ENCODE measurements around the gene WDCP.
"Not testable (repeated sequence)": the region's sequence is repeated elsewhere in the genome, so short reads cannot be mapped to it uniquely, and the experiment has no call there.

WDCP gene

GRCh38 chr2:24016853-24017703 lies 30.1 kb downstream of the WDCP start:
- no peaks in the 10 kb centered on the region for H3K27me3 ChIP-seq

GRCh38 chr2:24016376-24016761 lies 30.8 kb downstream of the WDCP start:
- DNase-seq: no peak
- no peak for TF ChIP-seq CTCF (IDR thresholded peaks at IDR 0.05; ENCODE audit: low read depth, low read length)
- H3K36me3 ChIP-seq: no peaks in the 10 kb centered on the region

More at GRCh38 chr2:24016853-24017703, 30.1 kb downstream of the WDCP start:
- H3K9me3 ChIP-seq: no peaks in the 10 kb centered on the region
- H3K4me3 ChIP-seq (ENCODE audit: low read depth, low read length): no peak overlapping the region
- no peak for DNase-seq
- H3K4me1 ChIP-seq: no peaks in the 10 kb centered on the region
- TF ChIP-seq CTCF (IDR thresholded peaks at IDR 0.05; ENCODE audit: low read depth, low read length): no peak
- peaks cover 1% of the 10 kb centered on the region; the same call in 1 of the 2 replicates for H3K36me3 ChIP-seq

GRCh38 chr2:24015562-24016375 lies 31.4 kb downstream of the WDCP start:
- no peak for TF ChIP-seq CTCF (IDR thresholded peaks at IDR 0.05; ENCODE audit: low read depth, low read length)
- Histone ChIP-seq H3K27me3 (no peaks in the 10 kb centered on the region), H3K9me3 (no peaks in the 10 kb centered on the region), H3K36me3 (no peaks in the 10 kb centered on the region), H3K4me3 (ENCODE audit: low read depth, low read length) (no peak overlapping the region), H3K4me1 (no peaks in the 10 kb centered on the region)
- DNase-seq: no peak

More at GRCh38 chr2:24016376-24016761, 30.8 kb downstream of the WDCP start:
- Histone ChIP-seq H3K27me3 (no peaks in the 10 kb centered on the region), H3K9me3 (no peaks in the 10 kb centered on the region), H3K4me1 (no peaks in the 10 kb centered on the region), H3K4me3 (ENCODE audit: low read depth, low read length) (no peak overlapping the region)

GRCh38 chr2:24014902-24015301 lies 32.3 kb downstream of the WDCP start:
- not testable (repeated sequence) for H3K9me3 ChIP-seq; H3K4me3 ChIP-seq (ENCODE audit: low read depth, low read length); H3K36me3 ChIP-seq; H3K27me3 ChIP-seq; DNase-seq; H3K4me1 ChIP-seq

- DNase-seq: no peak
- H3K4me1 ChIP-seq: no peaks in the 10 kb centered on the region
- H3K4me3 ChIP-seq (ENCODE audit: low read depth, low read length): no peak overlapping the region
- TF ChIP-seq CTCF (IDR thresholded peaks at IDR 0.05; ENCODE audit: low read depth, low read length): no peak
- no peaks in the 10 kb centered on the region for H3K9me3 ChIP-seq
- no peaks in the 10 kb centered on the region for H3K36me3 ChIP-seq
- peaks cover 15% of the 10 kb centered on the region for H3K27me3 ChIP-seq
Measured at GRCh38 chr2:24012521-24013188, 34.5 kb downstream of the WDCP start.

All from BE2C (cell line).